Coronary artery (tissue), 2 donors: ENCODE results near the gene RNF208.

Experiments
- DNase-seq: peaks from one replicate; pipeline ENCODE4 v3.0.0-alpha.2; 2017; ENCODE audit warnings: low spot score
- H3K27ac ChIP-seq, 2 donors: fragments of 200-600 bp; sonication (generic); one replicate each; pipeline ENCODE4 v1.5.1; 2016 to 2019
- H3K4me3 ChIP-seq: fragments of 200-600 bp; sonication (generic); 2 replicates; pipeline ENCODE4 v1.5.1; 2016; ENCODE audit warnings: mild to moderate bottlenecking, moderate library complexity
- CTCF ChIP-seq: fragments of 200-600 bp; sonication (generic); IDR thresholded peaks from one replicate; pipeline ENCODE4 v1.5.1; 2019; ENCODE audit warnings: antibody characterized with exemption

Gene RNF208

DNA sequence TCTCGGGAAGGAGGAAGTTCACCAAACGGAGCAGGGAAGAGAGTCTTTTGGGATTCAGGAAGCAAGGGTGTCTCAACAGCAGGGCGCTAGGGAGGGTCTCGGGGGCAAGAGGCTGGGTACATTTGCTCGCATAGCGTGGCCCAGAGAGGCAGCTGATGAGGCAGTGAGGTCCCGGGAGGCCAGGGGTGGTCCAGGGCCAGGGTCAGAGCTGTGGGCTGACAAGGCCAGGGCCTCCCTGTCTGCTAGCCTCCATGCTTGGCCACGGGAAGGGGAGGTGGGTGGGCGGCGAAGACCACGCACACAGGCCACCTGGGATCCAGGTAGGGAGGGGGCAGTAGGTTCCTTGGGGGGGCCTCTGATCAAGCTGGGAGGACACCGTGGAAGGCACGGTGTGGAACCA is 10.5 kb downstream of the RNF208 start:
- DNase-seq, result no peak
- Histone ChIP-seq H3K4me3 (no peak overlapping the region), H3K27ac (no peak overlapping the region)
- TF ChIP-seq CTCF, result no peak

DNA sequence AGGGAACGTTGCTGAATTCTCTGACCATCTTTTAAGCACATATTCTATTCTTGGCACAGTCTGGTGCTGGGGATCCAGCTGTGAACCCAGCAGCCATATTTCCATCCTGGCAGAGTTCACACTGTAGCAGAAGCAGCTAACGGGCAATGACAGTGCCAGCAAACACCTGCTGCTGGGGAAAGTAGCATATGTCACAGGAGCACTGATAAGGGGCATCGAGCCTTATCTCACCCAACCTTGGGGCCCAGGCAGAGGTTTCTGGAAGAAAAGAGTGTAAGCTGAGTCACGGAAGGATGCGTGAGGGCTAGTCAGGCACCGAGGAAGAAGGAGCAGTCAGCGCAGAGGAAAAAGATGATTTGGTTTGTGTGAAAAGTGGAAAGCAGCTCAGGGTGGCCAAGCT is 15.4 kb downstream of the RNF208 start:
- no peak for TF ChIP-seq CTCF
- Histone ChIP-seq H3K4me3 (peak overlapping the region; percentile 95), H3K27ac (no peak overlapping the region)
- DNase-seq, result no peak

DNA sequence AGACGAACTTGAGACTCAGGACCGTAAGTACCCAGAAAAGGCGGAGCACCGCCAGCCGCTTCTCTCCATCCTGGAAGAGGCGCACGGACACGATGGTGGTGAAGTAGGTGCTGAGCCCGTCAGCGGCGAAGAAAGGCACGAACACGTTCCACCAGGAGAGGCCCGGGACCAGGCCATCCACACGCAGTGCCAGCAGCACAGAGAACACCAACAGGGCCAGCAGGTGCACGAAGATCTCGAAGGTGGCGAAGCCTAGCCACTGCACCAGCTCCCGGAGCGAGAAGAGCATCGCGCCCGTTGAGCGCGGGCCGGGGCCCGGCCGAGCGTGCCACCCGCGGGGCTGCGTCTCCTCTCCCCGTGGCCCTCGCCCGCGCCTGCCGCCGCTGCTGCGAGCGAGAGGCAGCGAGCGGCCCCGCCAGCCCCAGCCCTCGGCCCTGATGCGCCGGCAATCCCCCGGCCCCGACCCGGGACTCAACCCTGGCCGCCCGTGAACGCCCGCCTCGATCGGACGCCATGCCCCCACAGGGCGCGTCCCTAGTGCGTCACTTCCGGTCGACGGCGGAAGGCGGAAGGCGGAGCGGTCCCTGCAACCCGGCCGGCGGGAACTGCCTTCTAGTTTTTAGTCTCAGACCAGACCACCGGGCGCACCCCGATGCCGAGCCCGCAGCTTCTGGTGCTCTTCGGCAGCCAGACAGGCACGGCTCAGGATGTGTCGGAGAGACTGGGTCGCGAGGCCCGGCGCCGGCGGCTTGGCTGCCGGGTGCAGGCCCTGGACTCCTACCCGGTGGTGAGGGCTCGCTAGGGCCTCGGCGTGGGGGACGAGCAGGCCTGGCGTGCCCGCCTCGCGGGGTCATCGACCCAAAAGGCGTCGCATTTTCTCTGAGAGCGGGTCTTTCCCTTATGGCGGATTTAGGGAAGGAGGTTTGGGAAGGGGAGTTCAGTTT is 16.6 kb downstream of the RNF208 start, which contains the start of the genes NDOR1 and TMEM203:
Gene NDOR1 (plus strand): TSS at position 575 of the 944 bp plus-strand sequence. CDS start 78 bp downstream, at position 653.
Gene TMEM203 (minus strand): TSS at position 523 of the 944 bp plus-strand sequence. CDS start 234 bp downstream, at position 289.
- DNase-seq, result peak; percentile 91
- TF ChIP-seq CTCF, result no peak
- peak within 1 kb of the TSS; percentile 95 for H3K4me3 ChIP-seq
- H3K27ac ChIP-seq, result peak within 1 kb of the TSS; percentile 72 to 85

DNA sequence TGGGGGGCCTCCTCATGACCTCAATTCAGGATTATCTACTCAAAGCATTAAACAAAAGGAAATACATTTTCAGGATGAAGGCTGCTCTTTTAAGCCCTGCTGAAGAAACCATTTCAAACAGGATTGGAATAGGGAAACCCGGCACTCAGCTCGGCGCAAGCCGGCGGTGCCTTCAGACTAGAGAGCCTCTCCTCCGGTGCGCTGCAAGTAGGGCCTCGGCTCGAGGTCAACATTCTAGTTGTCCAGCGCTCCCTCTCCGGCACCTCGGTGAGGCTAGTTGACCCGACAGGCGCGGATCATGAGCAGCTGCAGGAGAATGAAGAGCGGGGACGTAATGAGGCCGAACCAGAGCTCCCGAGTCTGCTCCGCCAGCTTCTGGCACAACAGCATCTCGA is 17.3 kb downstream of the RNF208 start:
- TF ChIP-seq CTCF, result no peak
- no peak for DNase-seq
- Histone ChIP-seq H3K4me3 (peak overlapping the region; percentile 95), H3K27ac (peak overlapping the region in 1 of 2 donors; percentile 85)

DNA sequence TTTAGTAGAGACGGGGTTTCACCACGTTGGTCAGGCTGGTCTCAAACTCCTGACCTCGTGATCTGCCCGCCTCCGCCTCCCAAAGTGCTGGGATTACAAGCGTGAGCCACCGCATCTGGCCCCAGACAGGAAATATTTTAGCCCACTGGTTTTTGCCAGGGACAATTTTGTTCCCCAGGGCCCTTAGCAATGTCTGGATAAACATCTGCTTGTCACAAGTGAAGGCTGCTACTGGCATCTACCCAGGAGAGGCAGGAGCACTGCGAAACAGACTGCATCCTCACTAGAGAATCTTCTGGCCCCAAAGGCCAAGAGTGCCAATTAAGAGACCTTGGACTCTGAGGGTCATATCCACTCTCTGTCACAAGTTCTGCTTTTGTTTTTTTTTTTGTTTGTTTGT is 19.1 kb downstream of the RNF208 start:
- Histone ChIP-seq H3K27ac (no peak overlapping the region), H3K4me3 (no peak overlapping the region)
- no peak for DNase-seq
- no peak for TF ChIP-seq CTCF

DNA sequence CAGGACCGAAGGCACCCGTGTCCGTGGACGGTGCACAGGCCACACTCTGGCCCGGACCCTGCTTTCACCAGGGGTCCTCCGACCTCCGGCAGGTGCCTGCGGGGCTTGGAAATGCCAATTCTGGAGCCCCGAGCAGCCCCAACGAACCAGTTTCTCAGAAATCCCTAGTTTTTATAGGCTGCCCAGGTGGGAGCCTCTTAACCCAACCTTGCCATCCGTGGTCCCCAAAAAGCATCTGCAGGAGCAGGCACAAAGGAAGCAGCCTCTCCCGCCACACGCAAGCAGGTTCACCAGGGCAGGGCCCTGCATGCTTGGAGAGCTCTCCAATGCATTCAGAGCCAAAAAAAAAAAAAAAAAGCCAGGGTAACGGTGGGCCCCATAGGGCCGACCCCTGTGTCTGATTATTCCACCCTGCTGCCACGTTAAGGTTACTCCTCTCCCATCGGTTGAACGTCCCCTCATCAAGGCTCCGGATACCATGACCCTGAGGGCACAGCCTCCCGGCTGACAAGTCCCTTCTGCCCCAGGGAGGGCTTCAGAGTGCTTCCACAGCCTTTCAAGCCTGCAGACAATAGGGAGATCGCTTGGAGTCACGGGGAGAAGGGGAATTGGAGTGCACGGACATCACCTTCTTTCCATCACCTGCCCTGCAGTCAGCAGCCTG is 20.7 kb downstream of the RNF208 start:
- no peak for TF ChIP-seq CTCF
- Histone ChIP-seq H3K27ac (peak overlapping the region; percentile 73 to 84), H3K4me3 (peak overlapping the region; percentile 83)
- no peak for DNase-seq
